Gastroesophageal sphincter (tissue), 4 donors: ENCODE results near the gene HSPA1L. TPM values are rescaled to one million over a fixed set of nuclear protein-coding genes. Genes with fewer than 3 reads are reported as not detected.
"Not testable (repeated sequence)": the region's sequence is repeated elsewhere in the genome, so short reads cannot be mapped to it uniquely, and the experiment has no call there.

Source experiments
- ATAC-seq: fragments of 150-250 bp; one replicate; pipeline ENCODE4 v1.9.1; 2016; ENCODE audit warnings: mild to moderate bottlenecking, moderate library complexity
- H3K27ac ChIP-seq, 4 donors: fragments of 200-600 bp; sonication (generic) in 3 of 4; 1 replicate in 3 of 4; 2 replicates in 1 of 4; pipeline ENCODE4 v1.5.1; 2016 to 2019
- H3K27me3 ChIP-seq: fragments of 200-600 bp; sonication (generic); one replicate; pipeline ENCODE4 v1.5.1; 2019
- H3K36me3 ChIP-seq, 2 donors: fragments of 200-600 bp; sonication (generic); one replicate each; pipeline ENCODE4 v1.5.1; 2019; ENCODE audit warnings: control low read depth in 1 of 2
- H3K4me1 ChIP-seq, 3 donors: fragments of 200-600 bp; sonication (generic); 1 replicate in 2 of 3; 2 replicates in 1 of 3; pipeline ENCODE4 v1.5.1; 2016 to 2019; ENCODE audit warnings: control low read depth in 2 of 3
- H3K4me3 ChIP-seq, 2 donors: fragments of 200-600 bp; sonication (generic); one replicate each; pipeline ENCODE4 v1.5.1; 2019; ENCODE audit warnings: mild to moderate bottlenecking in 1 of 2, moderate library complexity in 1 of 2
- H3K9me3 ChIP-seq, 3 donors: fragments of 200-600 bp; sonication (generic); one replicate each; pipeline ENCODE4 v1.5.1; 2017 to 2019; ENCODE audit warnings: control low read depth in 2 of 3
- EP300 ChIP-seq: sonication (generic); formaldehyde crosslinking; IDR thresholded peaks from one replicate; pipeline ENCODE4 v1.6.1; 2017; ENCODE audit warnings: antibody characterized with exemption, mild to moderate bottlenecking
- POLR2A ChIP-seq, 2 donors: fragments of 450-650 bp; IDR thresholded peaks; one replicate each; pipeline ENCODE4 v1.6.1; 2017; ENCODE audit warnings: antibody characterized with exemption in 2 of 2, mild to moderate bottlenecking in 2 of 2, moderate library complexity in 1 of 2
- POLR2AphosphoS5 ChIP-seq: sonication (generic); formaldehyde crosslinking; IDR thresholded peaks from one replicate; pipeline ENCODE4 v1.6.1; 2017; ENCODE audit warnings: antibody characterized with exemption
- WGBS, 2 donors: methylation state at CpG; one replicate each; pipeline ENCODE4 v1.1.5; 2018; ENCODE audit warnings: low coverage in 1 of 2; 5-methylcytosine and 5-hydroxymethylcytosine counted together
- total RNA-seq, 4 donors: library from RNA; depleted of rRNA; stranded (reverse); fragments of >200 nt; gene quantifications; one replicate each; pipeline ENCODE4 v1.1.0, GENCODE V29; 2016
- TF ChIP-seq, protein P1 (sequence below), 4 experiments: fragments of 200-600 bp in 2 of 4; fragments of 450-650 bp in 2 of 4; sonication (generic) in 1 of 4; IDR thresholded peaks; one replicate each; pipeline ENCODE4 v1.5.1; 2017 to 2019; ENCODE audit warnings: antibody characterized with exemption in 4 of 4, mild to moderate bottlenecking in 2 of 4, moderate library complexity in 2 of 4

HSPA1L gene
- total RNA-seq, 4 donors from 2014 or later: 1.9 to 3.9 (median 2.6) TPM

- H3K27me3 ChIP-seq: no peaks in the 10 kb centered on the region
- TF ChIP-seq EP300 (no peak), POLR2AphosphoS5 (no peak), POLR2A (IDR thresholded peaks at IDR 0.05) (no peak)
- TF ChIP-seq, protein P1, sequence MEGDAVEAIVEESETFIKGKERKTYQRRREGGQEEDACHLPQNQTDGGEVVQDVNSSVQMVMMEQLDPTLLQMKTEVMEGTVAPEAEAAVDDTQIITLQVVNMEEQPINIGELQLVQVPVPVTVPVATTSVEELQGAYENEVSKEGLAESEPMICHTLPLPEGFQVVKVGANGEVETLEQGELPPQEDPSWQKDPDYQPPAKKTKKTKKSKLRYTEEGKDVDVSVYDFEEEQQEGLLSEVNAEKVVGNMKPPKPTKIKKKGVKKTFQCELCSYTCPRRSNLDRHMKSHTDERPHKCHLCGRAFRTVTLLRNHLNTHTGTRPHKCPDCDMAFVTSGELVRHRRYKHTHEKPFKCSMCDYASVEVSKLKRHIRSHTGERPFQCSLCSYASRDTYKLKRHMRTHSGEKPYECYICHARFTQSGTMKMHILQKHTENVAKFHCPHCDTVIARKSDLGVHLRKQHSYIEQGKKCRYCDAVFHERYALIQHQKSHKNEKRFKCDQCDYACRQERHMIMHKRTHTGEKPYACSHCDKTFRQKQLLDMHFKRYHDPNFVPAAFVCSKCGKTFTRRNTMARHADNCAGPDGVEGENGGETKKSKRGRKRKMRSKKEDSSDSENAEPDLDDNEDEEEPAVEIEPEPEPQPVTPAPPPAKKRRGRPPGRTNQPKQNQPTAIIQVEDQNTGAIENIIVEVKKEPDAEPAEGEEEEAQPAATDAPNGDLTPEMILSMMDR (IDR thresholded peaks at IDR 0.05): no peak
- H3K9me3 ChIP-seq: no peaks in the 10 kb centered on the region
- no peak overlapping the region for H3K27ac ChIP-seq
- H3K4me3 ChIP-seq: no peak overlapping the region
- WGBS, 2 donors: 89 to 92% methylated on average over 2 of the region's 3 CpGs
- ATAC-seq: no peak
- H3K36me3 ChIP-seq: peaks cover 0 to 61% of the 10 kb centered on the region in 2 donors
- peaks cover 4 to 44% (median 18%) of the 10 kb centered on the region in 3 donors for H3K4me1 ChIP-seq
Observed at GRCh38 chr6:31838968-31839367, 23.9 kb upstream of the HSPA1L start.

- peaks cover 4 to 51% (median 23%) of the 10 kb centered on the region in 3 donors for H3K4me1 ChIP-seq
- 76 to 93% methylated on average over 8 to 9 of the region's 9 CpGs for WGBS, 2 donors
- not testable (repeated sequence) for H3K9me3 ChIP-seq, H3K27me3 ChIP-seq, H3K4me3 ChIP-seq, ATAC-seq
- H3K36me3 ChIP-seq: peaks cover 0 to 60% of the 10 kb centered on the region in 2 donors
- H3K27ac ChIP-seq: peak overlapping the region in 2 of 4 donors; percentile 17 to 95
Observed at GRCh38 chr6:31838114-31838553, 23.1 kb upstream of the HSPA1L start.

DNA sequence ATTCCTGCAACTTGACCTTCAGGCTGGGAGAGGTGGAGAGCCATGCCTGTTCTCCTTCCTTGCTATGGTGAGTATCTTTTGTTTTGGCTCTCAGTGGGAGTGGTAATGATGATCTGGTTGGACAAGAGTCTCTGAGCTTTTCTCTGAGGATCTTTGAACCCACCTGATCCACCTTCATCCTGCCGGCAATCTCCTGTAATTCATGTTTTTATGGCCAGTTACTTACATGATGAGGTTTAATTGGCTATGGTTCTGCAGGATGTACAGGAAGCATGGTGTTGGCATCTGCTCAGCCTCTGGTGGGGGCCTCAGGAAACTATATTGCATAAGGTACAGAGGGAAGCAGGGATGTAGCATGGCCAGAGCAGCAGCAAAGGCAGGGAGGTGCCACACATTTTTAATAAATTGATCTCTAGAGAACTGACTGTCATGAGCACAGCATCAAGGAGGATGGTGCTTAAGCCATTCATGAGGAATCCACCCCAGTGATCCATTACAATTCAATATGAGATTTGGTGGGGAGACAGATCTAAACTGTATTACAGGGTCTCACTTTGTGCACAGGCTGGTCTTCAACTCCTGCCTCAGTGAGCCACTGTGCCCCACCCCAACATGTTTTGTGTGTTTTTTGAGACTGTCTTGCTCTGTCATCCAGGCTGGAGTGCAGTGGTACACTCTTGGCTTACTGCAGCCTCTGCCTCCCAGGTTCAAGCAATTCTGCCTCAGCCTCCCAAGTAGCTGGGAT is 22.5 kb upstream of the HSPA1L start:
- TF ChIP-seq, protein P1 (IDR thresholded peaks at IDR 0.05): no peak
- no peak for TF ChIP-seq POLR2AphosphoS5
- no peak for TF ChIP-seq POLR2A (IDR thresholded peaks at IDR 0.05)
- no peak for TF ChIP-seq EP300
- WGBS, 2 donors: 75% methylated on average over 1 of the region's 1 CpG; no CpG with 5 or more reads in 1 of the 2 donors
- Histone ChIP-seq H3K27me3 (no peaks in the 10 kb centered on the region), H3K9me3 (no peaks in the 10 kb centered on the region), H3K27ac (peak overlapping the region in 3 of 4 donors; percentile 69 to 95 (median 95)), H3K36me3 (peaks cover 0 to 54% of the 10 kb centered on the region in 2 donors), H3K4me3 (no peak overlapping the region), H3K4me1 (peaks cover 4 to 57% (median 23%) of the 10 kb centered on the region in 3 donors)
- no peak for ATAC-seq

- ATAC-seq: no peak
- Histone ChIP-seq H3K27me3 (no peaks in the 10 kb centered on the region), H3K4me1 (peaks cover 4 to 65% (median 23%) of the 10 kb centered on the region in 3 donors), H3K36me3 (peaks cover 0 to 52% of the 10 kb centered on the region in 2 donors), H3K4me3 (peak overlapping the region; percentile 8 to 86), H3K27ac (peak overlapping the region; percentile 7 to 95 (median 82)), H3K9me3 (no peaks in the 10 kb centered on the region)
- 16 to 20% methylated on average over 3 to 7 of the region's 12 CpGs for WGBS, 2 donors
- TF ChIP-seq EP300 (no peak), POLR2AphosphoS5 (no peak), POLR2A (IDR thresholded peaks at IDR 0.05) (no peak)
- TF ChIP-seq, protein P1 (IDR thresholded peaks at IDR 0.05): no peak
Observed at GRCh38 chr6:31836474-31837368, 21.6 kb upstream of the HSPA1L start.

GRCh38 chr6:31836047-31836473 is 21.0 kb upstream of the HSPA1L start:
- no peak for TF ChIP-seq EP300
- TF ChIP-seq, protein P1 (IDR thresholded peaks at IDR 0.05): no peak
- TF ChIP-seq POLR2A (IDR thresholded peaks at IDR 0.05): no peak
- TF ChIP-seq POLR2AphosphoS5: no peak
- Histone ChIP-seq H3K36me3 (peaks cover 0 to 46% of the 10 kb centered on the region in 2 donors), H3K4me3 (peak overlapping the region; percentile 81 to 86), H3K4me1 (peaks cover 4 to 71% (median 29%) of the 10 kb centered on the region in 3 donors), H3K27ac (peak overlapping the region; percentile 7 to 95 (median 82)), H3K9me3 (no peaks in the 10 kb centered on the region), H3K27me3 (no peaks in the 10 kb centered on the region)
- no peak for ATAC-seq
- WGBS, 2 donors: 11 to 41% methylated on average over 14 of the region's 14 CpGs
